H1 (cell line): ENCODE results near the gene SLC37A3. TPM values are rescaled to one million over a fixed set of nuclear protein-coding genes. Genes with fewer than 3 reads are reported as not detected.

ENCODE experiments used
- CTCF ChIA-PET: fragments of 300-600 bp; sonication (Branson Sonifier 250); formaldehyde crosslinking; loops from one replicate; lab custom pipeline; 2021; ENCODE audit not compliant: partially characterized antibody; lab: Charles Lee
- POLR2A ChIA-PET: fragments of 300-600 bp; sonication (Branson Sonifier 250); formaldehyde crosslinking; loops from one replicate; lab custom pipeline; 2021; ENCODE audit warnings: inconsistent platforms; ENCODE audit not compliant: partially characterized antibody; lab: Charles Lee
- DNase-seq, 2 experiments: peaks; one replicate each; pipeline versions ENCODE4 v3.0.0 to v3.0.0-alpha.2; 2010 to 2022; ENCODE audit warnings: low spot score in 2 of 2, low read depth in 1 of 2, mixed read lengths in 1 of 2
- FAIRE-seq: peaks from 2 replicates; lab custom pipeline; 2011; peaks lifted over from hg19 to GRCh38; lab: Jason Lieb, UNC
- H2AFZ ChIP-seq: 2 replicates; pipeline ENCODE4 v1.8.1; 2012; ENCODE audit warnings: low read length, inconsistent platforms
- H2AK5ac ChIP-seq: 2 replicates; pipeline ENCODE4 v1.6.1; 2013; ENCODE audit warnings: low read depth, low read length
- H2BK120ac ChIP-seq: replicated peaks from 2 replicates; pipeline ENCODE3; 2013; ENCODE audit warnings: low read depth, low read length, inconsistent platforms
- H2BK12ac ChIP-seq: 2 replicates; pipeline ENCODE4 v1.6.1; 2013; ENCODE audit warnings: low read depth, low read length
- H2BK15ac ChIP-seq: 2 replicates; pipeline ENCODE4 v1.6.1; 2013; ENCODE audit warnings: low read length
- H2BK20ac ChIP-seq: 2 replicates; pipeline ENCODE4 v1.6.1; 2013; ENCODE audit warnings: low read length
- H2BK5ac ChIP-seq: 2 replicates; pipeline ENCODE4 v1.6.1; 2013; ENCODE audit warnings: low read depth, low read length
- H3K14ac ChIP-seq: 2 replicates; pipeline ENCODE4 v1.6.1; 2013; ENCODE audit warnings: inconsistent platforms; ENCODE audit not compliant: insufficient read length
- H3K18ac ChIP-seq: 2 replicates; pipeline ENCODE4 v1.6.1; 2013; ENCODE audit warnings: low read length; ENCODE audit errors: extremely low read depth
- H3K23ac ChIP-seq: 2 replicates; pipeline ENCODE4 v1.6.1; 2013; ENCODE audit warnings: inconsistent platforms; ENCODE audit not compliant: insufficient read length
- H3K23me2 ChIP-seq: 2 replicates; pipeline ENCODE4 v1.6.1; 2013; ENCODE audit warnings: low read depth, low read length
- H3K27ac ChIP-seq: 2 replicates; pipeline ENCODE4 v1.6.1; 2011; ENCODE audit warnings: low read depth, low read length, inconsistent platforms
- H3K27me3 ChIP-seq, 4 experiments: replicated peaks in 1 of 4; 1 replicate in 1 of 4; 2 replicates in 3 of 4; pipeline versions ENCODE4 v1.6.1 to v1.8.1; 2011 to 2013; ENCODE audit warnings: low read length in 3 of 4, mild to moderate bottlenecking in 3 of 4, inconsistent platforms in 2 of 4, mixed read lengths in 2 of 4, moderate library complexity in 1 of 4; ENCODE audit not compliant: control insufficient read depth in 3 of 4, insufficient read depth in 3 of 4; ENCODE audit errors: extremely low read depth in 1 of 4
- H3K36me3 ChIP-seq, 4 experiments: 2 replicates each; pipeline versions ENCODE4 v1.6.1 to v1.8.1; 2011 to 2013; ENCODE audit warnings: mild to moderate bottlenecking in 4 of 4, low read length in 3 of 4, moderate library complexity in 2 of 4, control low read depth in 1 of 4, inconsistent platforms in 1 of 4; ENCODE audit not compliant: insufficient read depth in 4 of 4, control insufficient read depth in 2 of 4
- H3K4ac ChIP-seq: replicated peaks from 2 replicates; pipeline ENCODE3; 2013; ENCODE audit warnings: low read length, low read depth, mixed read lengths, inconsistent platforms; ENCODE audit not compliant: insufficient read length
- H3K4me1 ChIP-seq, 4 experiments: replicated peaks in 1 of 4; 1 replicate in 1 of 4; 2 replicates in 3 of 4; pipeline versions ENCODE4 v1.6.1 to v1.8.1; 2011 to 2013; ENCODE audit warnings: low read length in 3 of 4, inconsistent platforms in 2 of 4, mixed read lengths in 1 of 4; ENCODE audit not compliant: insufficient read depth in 4 of 4, control insufficient read depth in 3 of 4
- H3K4me2 ChIP-seq, 2 experiments: 2 replicates each; pipeline versions ENCODE4 v1.6.1 to v1.8.1; 2011 to 2013; ENCODE audit warnings: low read depth in 2 of 2, low read length in 2 of 2, control low read depth in 1 of 2, inconsistent platforms in 1 of 2, mild to moderate bottlenecking in 1 of 2; ENCODE audit not compliant: insufficient read depth in 1 of 2
- H3K4me3 ChIP-seq, 4 experiments: fragments of 200-600, 300-600 bp in 1 of 4; sonication (generic), shearing (Covaris generic), sonication (Bioruptor Twin) in 1 of 4; 2 replicates each; pipeline versions ENCODE4 v1.5.1 to v1.8.1; 2011 to 2016; ENCODE audit warnings: low read length in 4 of 4, low read depth in 3 of 4, control low read depth in 2 of 4, inconsistent platforms in 2 of 4, mild to moderate bottlenecking in 2 of 4, mixed read lengths in 1 of 4, moderate library complexity in 1 of 4; ENCODE audit not compliant: insufficient read depth in 2 of 4; ENCODE audit errors: extremely low read depth in 1 of 4
- H3K56ac ChIP-seq: replicated peaks from 2 replicates; pipeline ENCODE3; 2013; ENCODE audit warnings: low read depth, mild to moderate bottlenecking, mixed read lengths, low read length, inconsistent platforms; ENCODE audit not compliant: insufficient read length
- H3K79me1 ChIP-seq: 2 replicates; pipeline ENCODE4 v1.6.1; 2013; ENCODE audit warnings: low read depth, low read length, control low read depth
- H3K79me2 ChIP-seq, 2 experiments: 2 replicates each; pipeline versions ENCODE4 v1.6.1 to v1.8.1; 2012 to 2013; ENCODE audit warnings: low read length in 2 of 2, mild to moderate bottlenecking in 2 of 2, inconsistent platforms in 1 of 2; ENCODE audit not compliant: insufficient read depth in 2 of 2, control insufficient read depth in 1 of 2
- H3K9ac ChIP-seq, 4 experiments: replicated peaks in 1 of 4; 1 replicate in 1 of 4; 2 replicates in 3 of 4; pipeline versions ENCODE4 v1.6.1 to v1.8.1; 2011 to 2013; ENCODE audit warnings: low read depth in 3 of 4, low read length in 3 of 4, control low read depth in 2 of 4, mild to moderate bottlenecking in 2 of 4, moderate library complexity in 2 of 4, inconsistent platforms in 1 of 4; ENCODE audit errors: extremely low read depth in 1 of 4
- H3K9me3 ChIP-seq, 2 experiments: 2 replicates each; pipeline versions ENCODE4 v1.6.1 to v1.8.1; 2012 to 2013; ENCODE audit warnings: mild to moderate bottlenecking in 2 of 2, moderate library complexity in 2 of 2, control low read depth in 1 of 2, inconsistent platforms in 1 of 2, low read depth in 1 of 2, low read length in 1 of 2, mixed read lengths in 1 of 2; ENCODE audit not compliant: insufficient read depth in 2 of 2
- H4K20me1 ChIP-seq, 2 experiments: replicated peaks in 1 of 2; 2 replicates each; pipeline versions ENCODE3 to v1.8.1; 2011 to 2013; ENCODE audit warnings: inconsistent platforms in 2 of 2, low read length in 2 of 2, mild to moderate bottlenecking in 1 of 2; ENCODE audit not compliant: insufficient read depth in 2 of 2, control insufficient read depth in 1 of 2
- H4K5ac ChIP-seq: 2 replicates; pipeline ENCODE4 v1.6.1; 2013; ENCODE audit warnings: low read length, low read depth, mixed read lengths, inconsistent platforms; ENCODE audit not compliant: insufficient read length
- H4K8ac ChIP-seq: 2 replicates; pipeline ENCODE4 v1.8.0; 2013; ENCODE audit warnings: mild to moderate bottlenecking, moderate library complexity, low read length, inconsistent platforms; ENCODE audit not compliant: insufficient read depth; ENCODE audit errors: extremely low read depth
- H4K91ac ChIP-seq: replicated peaks from 2 replicates; pipeline ENCODE3; 2013; ENCODE audit warnings: low read length, mixed read lengths, inconsistent platforms; ENCODE audit not compliant: insufficient read length
- CTBP2 ChIP-seq: IDR thresholded peaks from 2 replicates; pipeline ENCODE4 v1.7.0; 2011; ENCODE audit warnings: borderline replicate concordance, mild to moderate bottlenecking, moderate library complexity, mixed read lengths, low read length; ENCODE audit not compliant: insufficient read depth, insufficient read length
- GABPA ChIP-seq: IDR thresholded peaks from 2 replicates; pipeline ENCODE4 v1.6.1; 2011; ENCODE audit warnings: mild to moderate bottlenecking, low read length, moderate library complexity, borderline replicate concordance; ENCODE audit not compliant: insufficient read depth
- WGBS, 2 experiments: shearing (Covaris generic) in 1 of 2; methylation state at CpG; one replicate each; pipeline versions ENCODE4 v1.1.6 to v1.1.7; 2013 to 2015; ENCODE audit warnings: low lambda C conversion rate in 2 of 2, mixed read lengths in 2 of 2, inconsistent platforms in 1 of 2, low coverage in 1 of 2, missing lambda C conversion rate in 1 of 2; ENCODE audit not compliant: insufficient replicate concordance in 2 of 2, insufficient coverage in 1 of 2, insufficient read length in 1 of 2; ENCODE audit errors: extremely low coverage in 1 of 2, missing lambda C conversion rate in 1 of 2; 5-methylcytosine and 5-hydroxymethylcytosine counted together
- polyA plus RNA-seq, 7 experiments: library from polyadenylated mRNA; depleted of rRNA in 3 of 7; stranded (reverse) in 5 of 7; unstranded in 2 of 7; fragments of >200 nt in 5 of 7; fragments of 200-250 nt in 2 of 7; gene quantifications; 1 replicate in 5 of 7; 2 replicates in 1 of 7; 4 replicates in 1 of 7; pipeline versions ENCODE4 v1.2.1 to v1.2.3, GENCODE V29; 2011 to 2013; ENCODE audit warnings: missing spikeins in 2 of 7, mixed read lengths in 2 of 7
- total RNA-seq: library from RNA; stranded (reverse); fragmentation: NEBNext Ultra II Directional; extraction: Animal tissue kit (Norgen Biotek cat#: 25700); gene quantifications from 2 replicates; pipeline ENCODE4 v1.2.1, GENCODE V29; 2021

SLC37A3 gene
- total and polyA plus RNA-seq, 2 of the 8 experiments (the other 6 are each of a cell fraction or from before 2014, with no cell fraction given), result 58.2 to 71.0 TPM

GRCh38 chr7:140435252-140435895, 37.0 kb upstream of the SLC37A3 start:
- H3K23me2 ChIP-seq, result no peaks in the 10 kb centered on the region
- H2BK12ac ChIP-seq, result peak overlapping the region; percentile 68; the same call in 1 of the 2 replicates
- H3K4me3 ChIP-seq, result no peak overlapping the region
- no peak overlapping the region for H3K4me2 ChIP-seq
- no peak overlapping the region for H2BK15ac ChIP-seq
- H2AK5ac ChIP-seq, result no peak overlapping the region
- TF ChIP-seq CTBP2, result no peak
- 0 out of 2 replicates have a peak, but pooled peaks have one; percentile 34 for TF ChIP-seq GABPA
- H3K79me2 ChIP-seq, result no peaks in the 10 kb centered on the region
- FAIRE-seq (no peak), DNase-seq (peak in 1 of 2 experiments; percentile 60)
- no peak overlapping the region for H3K4ac ChIP-seq
- H2BK20ac ChIP-seq, result no peak overlapping the region
- H3K9ac ChIP-seq, result no peak overlapping the region
- H2BK5ac ChIP-seq, result no peak overlapping the region
- 90% methylated on average over 46 of the region's 51 CpGs; no CpG with 5 or more reads in 1 of the 2 experiments for WGBS, 2 experiments
- H4K5ac ChIP-seq, result no peak overlapping the region
- peaks cover 0 to 3% of the 10 kb centered on the region in 2 experiments; a peak in 1 of 4 replicates for H3K9me3 ChIP-seq
- ChIA-PET POLR2A (interaction anchor here (1.2 kb wide), 1 partner anchor 9 kb away, joined by 3 read pairs; no protein-coding TSS in a partner anchor), CTCF (interaction anchor here (1.7 to 2.8 kb wide), 3 partner anchors 8 to 11 kb away, joined by 5 to 11 read pairs (median 8); no protein-coding TSS in a partner anchor)
- no peaks in the 10 kb centered on the region for H3K79me1 ChIP-seq
- H4K8ac ChIP-seq, result peak overlapping the region; percentile 75; the same call in 1 of the 2 replicates
- peak overlapping the region; percentile 50; the same call in 1 of the 2 replicates for H2AFZ ChIP-seq
- no peaks in the 10 kb centered on the region for H3K4me1 ChIP-seq
- no peak overlapping the region for H3K23ac ChIP-seq
- no peak overlapping the region for H3K14ac ChIP-seq
- no peaks in the 10 kb centered on the region for H3K36me3 ChIP-seq
- H3K27ac ChIP-seq, result no peak overlapping the region
- no peak overlapping the region for H4K91ac ChIP-seq
- no peak overlapping the region for H2BK120ac ChIP-seq
- H3K27me3 ChIP-seq, result no peaks in the 10 kb centered on the region
- no peaks in the 10 kb centered on the region for H4K20me1 ChIP-seq
- no peak overlapping the region for H3K56ac ChIP-seq
- H3K18ac ChIP-seq, result no peak overlapping the region; the same call in 1 of the 2 replicates
